NCI-H1694 (cell line): ENCODE measurements around the gene FMNL3.

Experiments
- DNase-seq: peaks from one replicate; lab custom pipeline; 2025; lab: John Stamatoyannopoulos, UW

The FMNL3 gene

DNA sequence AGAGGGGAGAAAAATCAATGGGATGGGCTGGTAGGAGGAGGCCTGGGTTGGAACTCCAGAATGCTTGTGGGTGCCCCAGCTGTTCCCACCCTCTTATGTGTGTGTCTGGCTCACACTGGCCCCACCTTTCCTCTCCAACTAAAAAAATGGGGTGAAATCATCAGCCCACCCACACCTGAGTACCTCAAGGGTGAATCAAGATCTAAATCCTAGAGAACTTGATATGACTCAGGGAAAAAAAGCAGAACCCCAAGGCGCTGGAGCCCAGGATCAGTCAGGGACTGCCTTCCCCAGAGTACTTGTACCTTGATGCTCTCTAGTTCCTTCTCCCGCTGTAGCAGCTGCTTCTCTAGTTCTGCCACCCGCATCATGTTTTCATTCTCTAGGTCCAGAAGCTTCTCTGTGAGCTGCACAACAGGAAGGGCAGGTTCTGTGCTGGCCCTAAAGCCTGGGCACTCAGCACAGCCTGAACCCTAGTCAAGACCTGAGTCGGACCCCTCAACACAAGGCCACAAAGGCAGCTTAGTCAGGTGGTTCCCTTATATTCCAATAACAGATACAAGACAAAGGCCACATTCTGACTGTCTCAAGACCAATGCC lies 54.2 kb downstream of the FMNL3 start:
- DNase-seq = no peak

DNA sequence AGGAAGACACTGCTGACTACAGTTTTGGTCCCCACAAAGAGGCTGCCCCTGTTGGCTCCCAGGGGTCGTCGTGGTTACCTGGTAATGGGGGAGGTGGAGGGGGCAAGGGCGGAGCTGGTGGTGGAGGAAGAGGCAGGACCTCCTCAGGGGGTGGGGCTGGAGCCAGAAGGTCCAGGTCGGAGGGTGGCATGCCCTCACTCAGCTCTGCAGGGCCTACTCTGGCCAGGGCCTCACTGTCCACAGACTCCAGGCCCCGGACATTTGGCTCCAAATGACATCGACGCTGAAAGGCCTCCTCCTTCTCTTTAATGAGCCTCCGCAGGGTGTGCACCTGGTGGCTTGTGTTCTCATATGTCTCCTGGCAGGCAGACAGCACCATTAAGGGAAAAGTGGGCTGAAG lies 55.4 kb downstream of the FMNL3 start:
- peak; percentile 0 for DNase-seq

DNA sequence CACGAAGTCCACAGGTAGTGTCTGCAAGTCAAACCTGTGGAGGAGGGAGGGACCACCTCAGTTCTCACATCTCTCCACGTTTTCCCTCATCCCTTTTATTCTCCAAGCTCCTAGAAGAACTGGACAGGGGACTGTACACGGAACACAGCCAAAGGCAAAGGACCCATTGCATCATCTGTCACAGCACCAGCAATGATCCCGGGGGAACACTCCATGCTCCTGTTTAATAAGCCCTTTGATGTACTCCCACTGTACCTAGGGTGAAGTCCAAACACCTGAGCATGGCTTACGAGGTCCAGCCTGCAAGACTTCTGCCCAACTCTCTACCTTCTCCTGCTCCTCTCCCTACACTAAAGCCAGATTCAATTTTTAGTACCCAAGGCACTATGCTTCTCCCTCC lies 57.3 kb downstream of the FMNL3 start:
- no peak for DNase-seq

DNA sequence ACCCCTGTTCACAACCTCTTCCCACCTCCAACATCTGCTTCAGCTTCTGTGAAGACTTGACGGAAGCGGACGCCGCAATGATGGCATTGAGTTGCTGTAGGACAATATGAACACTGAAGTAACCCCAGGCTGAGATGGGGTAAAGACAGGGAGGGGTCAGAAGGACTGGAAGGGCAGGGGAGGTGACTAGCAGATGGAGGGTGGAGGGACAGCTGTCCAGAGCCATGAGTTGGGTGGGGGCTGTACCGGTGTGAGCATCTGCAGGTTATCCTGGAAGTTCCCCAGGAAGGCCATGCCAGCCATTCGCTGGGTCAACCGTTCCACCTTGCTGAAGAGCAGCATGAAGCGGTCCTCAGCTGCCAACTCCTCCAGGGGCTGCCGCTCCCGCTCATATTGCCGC lies 57.8 kb downstream of the FMNL3 start:
- DNase-seq = no peak

DNA sequence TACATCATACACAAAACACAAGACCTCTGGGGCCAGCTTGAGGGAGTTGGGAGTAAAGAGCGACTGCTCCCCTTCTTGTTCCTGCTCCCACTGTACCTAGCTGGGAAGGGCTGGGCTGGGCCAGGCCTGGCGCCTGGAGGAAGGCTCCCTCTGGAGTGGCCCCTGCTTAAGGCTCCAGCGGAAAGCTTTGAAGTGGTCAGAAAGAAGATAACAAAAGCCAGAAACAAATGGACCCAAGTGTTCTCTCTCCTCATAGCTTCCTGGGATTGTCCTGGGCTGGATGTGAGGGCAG lies 58.5 kb downstream of the FMNL3 start:
- DNase-seq = no peak

DNA sequence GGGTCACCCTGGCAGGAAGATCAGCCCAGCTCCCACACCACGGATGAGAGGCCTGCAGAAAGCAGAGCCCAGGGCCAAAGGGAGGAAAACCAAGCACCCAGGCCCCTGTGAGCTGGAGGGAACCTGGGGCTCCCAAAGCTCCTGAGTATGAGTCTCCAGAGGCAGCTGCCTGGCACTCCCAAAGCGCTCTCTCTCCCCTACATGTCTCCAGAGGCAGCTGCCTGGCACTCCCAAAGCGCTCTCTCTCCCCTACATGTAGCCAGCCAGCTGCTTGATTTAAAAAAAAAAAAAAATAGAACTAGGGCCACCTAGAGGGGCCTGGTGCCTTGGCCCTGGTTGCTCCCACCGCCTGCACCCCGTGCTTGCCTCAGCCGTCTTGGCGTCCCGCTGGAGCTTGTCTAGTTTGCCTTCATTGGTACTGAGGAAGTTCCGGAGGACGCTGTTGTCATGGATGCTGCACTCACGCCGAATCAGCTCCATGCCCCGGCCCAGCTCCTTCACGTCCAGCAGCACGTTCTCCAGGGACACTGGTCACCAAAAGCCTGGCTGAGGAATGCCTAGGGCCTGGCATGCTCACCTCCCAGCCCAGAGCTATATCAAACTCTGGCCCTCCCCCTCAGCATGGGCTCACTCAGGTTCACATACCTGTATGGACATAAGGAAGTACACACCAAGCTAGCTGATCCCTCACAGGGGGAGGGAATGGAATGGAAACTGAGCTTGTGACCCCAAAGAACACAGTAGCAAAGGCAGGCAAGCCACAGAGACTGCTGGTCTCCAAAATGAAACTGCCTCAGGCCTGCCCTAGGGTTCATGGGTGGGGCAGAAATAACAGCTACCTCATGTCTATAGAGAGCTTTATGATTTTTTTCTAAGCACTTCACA lies 59.1 kb downstream of the FMNL3 start:
- DNase-seq = no peak

DNA sequence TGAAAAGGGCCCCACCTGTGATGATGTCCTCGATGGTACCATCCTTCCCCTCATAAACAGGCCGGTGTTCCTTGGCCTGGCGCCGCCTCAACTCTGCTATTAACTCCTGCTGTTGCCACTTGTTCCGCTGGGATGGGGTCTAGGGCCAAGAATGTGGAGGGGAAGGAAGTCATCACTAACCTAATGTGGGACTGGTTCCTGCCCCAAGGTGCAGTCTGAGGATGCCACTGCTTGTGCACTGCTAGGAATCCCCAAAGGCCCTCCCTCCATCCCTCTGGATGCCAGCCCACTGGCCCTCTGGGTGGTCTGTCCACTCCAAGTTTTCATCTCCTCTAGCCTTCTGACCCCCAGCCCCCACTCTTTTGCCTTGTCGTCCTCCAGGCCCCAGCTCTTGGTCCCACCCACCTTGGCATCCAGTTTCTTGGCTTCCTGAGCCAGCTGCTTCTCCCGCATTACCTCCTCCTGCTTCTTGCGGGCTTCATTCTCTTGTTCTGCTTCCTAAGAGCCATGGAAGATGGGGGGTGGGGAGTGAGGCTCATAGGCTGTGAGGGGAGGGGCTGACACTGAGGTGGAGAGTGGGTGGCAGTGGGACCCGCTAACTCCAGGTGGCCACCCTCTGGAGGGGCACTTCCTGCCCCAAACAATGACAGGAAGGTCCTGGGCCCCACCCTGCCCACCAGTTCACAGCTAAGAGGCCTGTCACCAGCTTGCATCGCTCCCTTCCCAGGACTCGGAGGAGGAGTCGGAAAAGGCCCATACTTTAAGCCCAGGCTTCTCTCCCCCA lies 60.1 kb downstream of the FMNL3 start:
- DNase-seq = no peak

DNA sequence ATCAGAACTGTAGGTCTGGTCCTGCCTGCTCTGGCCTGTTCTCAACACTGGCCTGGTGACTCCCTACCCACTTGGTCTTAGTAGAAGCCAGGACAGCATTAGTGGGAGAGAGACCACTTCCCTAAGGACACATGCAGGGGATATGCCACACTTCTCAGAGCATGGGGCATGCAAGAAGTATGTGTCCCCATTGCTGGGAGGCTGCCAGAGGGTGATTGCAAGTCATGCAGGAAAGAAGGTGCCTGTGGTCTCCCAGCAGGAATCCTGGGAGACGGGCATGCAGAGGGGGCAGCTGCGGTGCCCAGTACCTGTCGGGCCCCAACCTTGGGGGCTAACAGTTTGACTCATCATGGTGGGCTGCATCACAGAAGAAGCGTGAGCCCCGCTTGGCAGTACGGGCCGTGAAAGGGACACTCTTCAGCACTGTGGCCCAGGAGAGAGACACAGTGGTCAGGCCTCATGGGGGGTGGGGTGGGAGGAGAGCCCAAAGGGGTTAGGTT lies 60.8 kb downstream of the FMNL3 start:
- DNase-seq = no peak

DNA sequence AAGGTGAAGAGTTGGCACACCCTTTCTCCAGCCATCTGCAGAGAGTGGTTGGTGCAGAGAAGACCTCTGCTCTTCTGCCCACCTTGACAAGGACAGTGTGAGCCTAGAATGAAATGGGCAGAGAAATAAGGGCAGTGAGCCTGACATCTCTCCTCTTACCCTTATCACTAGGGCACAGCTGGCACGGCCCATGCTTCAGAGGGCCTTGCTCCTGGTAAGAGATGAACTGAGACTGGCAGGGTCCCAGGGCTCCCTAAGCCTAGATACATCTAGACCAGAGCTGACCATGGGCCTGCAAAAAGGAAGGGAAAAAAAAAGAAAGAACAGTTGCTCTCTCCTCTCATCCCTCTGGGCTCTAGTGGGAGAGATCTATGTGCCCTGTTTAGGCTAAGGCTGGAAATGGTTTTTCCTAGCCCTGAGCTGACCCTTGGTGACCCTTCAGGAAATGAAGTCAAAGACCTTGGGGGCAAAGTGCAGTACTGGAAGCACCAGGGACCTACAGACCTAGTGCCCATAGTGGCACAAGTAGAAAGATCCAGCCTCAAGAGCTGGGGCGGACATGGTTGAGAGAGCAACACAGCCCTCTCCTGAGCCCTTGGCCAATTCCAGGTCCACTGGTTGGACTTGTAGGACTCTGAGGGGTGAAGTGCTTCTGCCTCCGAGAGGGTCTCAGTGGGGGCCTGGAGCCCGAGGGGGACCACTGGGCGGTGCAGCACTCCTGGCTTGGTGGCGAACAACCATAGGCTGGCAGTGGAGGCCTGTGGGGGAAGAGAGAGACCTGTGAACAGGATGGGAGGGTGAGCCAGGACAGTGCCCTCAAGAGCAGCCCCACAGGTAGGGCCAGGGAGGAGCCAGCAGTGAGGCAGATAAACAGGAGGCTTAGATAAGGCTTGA lies 61.8 kb downstream of the FMNL3 start:
- no peak for DNase-seq

DNA sequence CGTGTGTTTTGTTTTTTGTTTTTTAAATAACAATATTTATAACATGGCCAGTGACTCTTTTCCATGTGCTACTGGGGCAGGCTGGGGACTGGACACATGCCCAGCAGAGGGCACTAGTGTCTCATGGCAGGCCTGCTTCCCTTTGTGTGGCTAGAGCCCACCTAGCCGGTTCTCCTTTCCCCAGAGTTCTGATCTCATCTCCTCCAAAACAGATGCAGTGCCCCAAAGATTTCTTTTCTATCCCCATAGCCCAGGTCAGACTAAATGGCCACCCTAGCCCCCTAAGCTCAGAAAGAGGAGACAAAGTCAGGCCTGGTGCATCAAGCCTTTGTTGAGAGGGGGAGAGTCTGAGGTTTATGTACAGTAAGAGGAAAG lies 62.6 kb downstream of the FMNL3 start:
- peak; percentile 57 for DNase-seq

DNA sequence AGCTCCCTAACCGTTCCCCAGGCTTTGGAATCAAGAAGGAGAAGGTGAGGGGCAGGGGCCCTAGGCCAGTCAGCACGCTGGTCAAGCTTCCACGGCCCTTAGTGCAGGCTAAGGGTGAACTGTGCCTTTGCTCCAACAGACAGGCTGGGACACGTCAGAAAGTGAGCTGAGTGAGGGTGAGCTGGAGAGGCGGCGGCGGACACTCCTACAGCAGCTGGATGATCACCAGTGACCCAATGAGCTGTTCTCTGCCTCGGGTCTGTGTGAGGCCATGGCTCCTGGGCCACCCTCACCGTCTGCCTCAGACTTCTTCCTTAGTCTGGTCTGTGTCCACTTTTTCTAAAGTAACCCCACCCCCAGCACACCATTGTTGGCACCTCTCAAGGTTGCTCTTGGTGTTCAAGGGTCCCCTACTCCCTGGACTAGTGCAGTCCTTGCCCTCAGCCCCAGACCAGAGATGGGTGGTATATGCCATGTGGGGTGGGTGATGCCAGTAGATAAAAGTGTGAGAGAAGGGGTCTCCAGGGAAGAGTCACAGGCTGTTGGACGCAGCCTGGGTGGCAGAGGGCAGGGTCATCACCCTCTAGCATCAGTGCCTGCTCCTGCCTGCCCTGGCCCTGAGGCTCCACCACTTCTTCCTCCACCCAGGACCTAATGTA lies 63.1 kb downstream of the FMNL3 start:
- DNase-seq = no peak

DNA sequence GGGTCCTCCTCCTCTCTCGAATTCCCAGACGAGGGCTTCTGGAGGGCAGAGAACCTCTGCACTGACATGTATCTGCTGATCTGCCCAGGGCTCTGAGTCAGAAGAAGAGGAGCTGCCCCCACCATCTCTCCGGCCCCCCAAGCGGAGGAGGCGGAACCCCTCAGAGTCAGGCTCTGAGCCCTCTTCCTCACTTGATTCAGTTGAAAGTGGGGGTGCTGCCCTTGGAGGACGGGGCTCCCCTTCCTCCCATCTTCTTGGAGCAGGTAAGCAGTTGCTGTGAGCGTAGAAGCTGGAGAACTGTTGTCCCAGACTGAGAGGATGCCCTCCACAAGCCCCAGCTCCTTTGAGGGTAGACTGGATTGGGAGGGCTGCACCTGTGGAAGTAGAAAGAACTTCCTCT lies 64.1 kb downstream of the FMNL3 start:
- no peak for DNase-seq

DNA sequence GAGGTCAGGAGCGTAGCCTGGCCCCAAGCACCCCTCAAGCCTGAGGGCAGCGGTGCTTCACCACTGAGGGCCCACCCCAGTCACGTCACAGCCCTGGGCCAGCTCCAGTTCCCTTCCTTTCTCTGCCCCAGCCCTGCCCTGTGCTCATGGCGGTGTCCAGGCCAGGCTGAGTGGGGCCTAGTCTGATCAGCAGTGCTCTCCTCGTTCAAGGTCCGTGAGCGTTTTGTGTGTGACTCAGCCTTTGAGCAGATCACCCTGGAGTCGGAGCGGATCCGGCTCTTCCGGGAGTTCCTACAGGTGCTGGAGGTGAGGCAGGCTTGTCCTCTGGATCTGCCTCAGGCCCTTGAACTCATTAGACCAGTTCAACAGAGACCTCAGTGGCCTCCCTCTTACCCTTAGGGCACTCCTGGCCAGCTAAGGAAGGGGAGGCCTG lies 64.8 kb downstream of the FMNL3 start:
- no peak for DNase-seq

DNA sequence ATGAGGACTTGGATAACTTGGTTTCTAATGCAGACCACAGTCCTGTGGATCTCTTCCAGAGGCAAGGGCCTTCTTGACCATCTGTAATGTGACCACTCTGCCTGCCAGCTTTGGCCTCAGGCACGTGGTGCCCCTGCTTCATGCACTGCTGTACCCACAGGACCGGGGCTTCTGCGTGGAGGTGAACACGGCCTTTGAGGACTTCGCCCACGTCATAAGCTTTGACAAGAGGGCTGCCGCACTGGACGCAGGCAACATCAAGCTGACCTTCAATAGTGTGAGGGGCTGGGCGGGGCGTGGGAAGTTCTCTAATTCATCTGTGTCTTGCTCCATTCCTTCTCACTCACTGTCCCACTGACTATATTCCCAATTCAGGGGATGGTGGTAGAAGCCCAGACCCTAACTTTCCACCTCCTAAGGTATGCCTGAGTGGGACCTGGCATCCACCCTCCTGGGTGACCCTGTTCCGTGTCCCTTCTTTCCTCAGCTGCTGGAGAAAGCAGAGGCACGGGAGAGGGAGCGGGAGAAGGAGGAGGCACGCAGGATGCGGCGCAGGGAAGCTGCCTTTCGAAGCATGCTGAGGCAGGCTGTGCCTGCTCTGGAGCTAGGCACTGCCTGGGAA lies 65.3 kb downstream of the FMNL3 start:
- DNase-seq = no peak

DNA sequence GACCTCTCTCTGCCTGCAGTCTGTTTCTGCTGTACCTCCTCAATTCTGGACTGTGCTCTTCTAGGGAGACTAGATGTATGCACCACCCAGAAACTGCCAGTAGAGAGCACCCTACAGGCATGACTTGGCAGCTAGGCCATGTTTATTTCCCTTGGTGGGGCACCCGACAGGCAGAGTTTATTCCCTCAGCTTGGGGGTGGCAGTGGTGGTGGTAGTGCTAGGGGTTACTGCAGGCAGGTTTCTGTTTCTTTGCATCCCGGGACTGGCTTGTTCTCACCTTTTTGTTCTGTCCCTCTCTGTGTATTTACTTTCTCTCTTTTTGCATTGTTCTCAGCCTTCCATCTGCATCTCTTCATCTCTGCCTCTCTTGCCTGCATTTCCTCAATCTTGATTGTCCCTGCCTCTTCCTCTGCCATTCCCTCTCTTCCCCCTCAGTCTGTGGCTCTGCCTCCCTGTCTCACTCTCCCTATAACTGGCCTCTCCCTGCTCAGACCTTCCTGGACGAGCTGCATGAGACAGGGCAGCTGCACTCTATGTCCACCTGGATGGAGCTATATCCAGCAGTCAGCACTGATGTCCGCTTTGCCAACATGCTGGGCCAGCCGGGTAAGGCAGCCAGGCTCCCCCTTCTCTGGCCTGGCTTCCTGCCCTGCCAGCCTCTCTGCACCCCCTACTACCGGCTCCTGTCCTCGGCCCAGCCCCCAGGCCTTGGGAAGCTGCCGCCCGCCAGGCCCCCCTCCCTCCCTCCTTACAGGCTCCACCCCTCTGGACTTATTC lies 70.0 kb downstream of the FMNL3 start:
- peak; percentile 40 for DNase-seq

DNA sequence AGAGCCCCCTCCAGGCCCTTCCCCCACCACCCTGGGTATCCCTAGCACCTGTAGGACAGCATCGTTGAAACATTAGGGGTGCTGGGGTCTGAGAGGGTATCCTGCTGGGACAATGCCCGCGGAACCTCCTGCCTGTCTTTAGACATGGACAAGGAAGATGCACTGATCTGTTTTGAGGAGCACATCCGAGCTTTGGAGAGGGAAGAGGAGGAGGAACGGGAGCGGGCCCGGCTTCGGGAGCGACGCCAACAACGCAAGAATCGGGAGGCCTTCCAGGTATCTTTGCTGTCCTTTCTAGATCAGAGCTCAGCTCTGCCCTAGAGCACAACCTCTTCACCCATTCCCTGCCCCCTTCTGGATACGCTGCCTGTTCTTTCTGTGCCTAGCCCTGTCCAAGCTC lies 70.6 kb downstream of the FMNL3 start:
- DNase-seq = no peak

DNA sequence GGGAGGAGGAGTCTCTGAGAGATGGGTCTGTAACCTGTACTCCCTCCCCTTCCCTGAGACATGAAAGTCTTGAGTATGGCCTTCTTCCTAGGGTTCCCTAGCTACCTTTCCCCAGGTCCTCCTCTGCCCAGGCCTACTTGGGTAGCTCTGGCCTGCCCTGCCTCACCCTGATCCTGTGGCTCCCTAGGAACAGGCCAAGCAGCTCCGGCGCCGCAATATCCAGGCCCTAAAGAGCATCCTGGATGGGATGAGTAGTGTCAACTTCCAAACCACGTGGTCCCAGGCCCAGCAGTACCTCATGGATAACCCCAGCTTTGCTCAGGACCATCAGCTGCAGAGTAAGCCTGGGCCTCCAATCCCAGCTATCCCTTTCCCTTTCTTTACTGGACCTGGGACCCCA lies 71.5 kb downstream of the FMNL3 start:
- no peak for DNase-seq

DNA sequence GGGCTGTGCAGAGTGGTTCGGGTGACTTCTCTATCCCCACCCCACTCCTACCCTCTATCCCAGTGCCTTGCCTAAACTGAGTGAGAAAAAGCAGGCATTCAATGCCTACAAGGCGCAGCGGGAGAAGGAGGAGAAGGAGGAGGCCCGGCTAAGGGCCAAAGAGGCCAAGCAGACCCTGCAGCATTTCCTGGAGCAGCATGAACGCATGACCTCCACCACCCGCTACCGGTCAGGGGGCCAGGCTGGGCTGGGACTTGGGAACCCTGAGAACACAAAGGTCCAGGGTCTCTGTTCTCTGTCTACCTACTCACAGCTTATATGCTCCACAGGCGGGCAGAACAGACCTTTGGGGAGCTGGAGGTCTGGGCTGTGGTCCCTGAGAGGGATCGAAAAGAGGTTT lies 72.2 kb downstream of the FMNL3 start:
- DNase-seq = no peak

DNA sequence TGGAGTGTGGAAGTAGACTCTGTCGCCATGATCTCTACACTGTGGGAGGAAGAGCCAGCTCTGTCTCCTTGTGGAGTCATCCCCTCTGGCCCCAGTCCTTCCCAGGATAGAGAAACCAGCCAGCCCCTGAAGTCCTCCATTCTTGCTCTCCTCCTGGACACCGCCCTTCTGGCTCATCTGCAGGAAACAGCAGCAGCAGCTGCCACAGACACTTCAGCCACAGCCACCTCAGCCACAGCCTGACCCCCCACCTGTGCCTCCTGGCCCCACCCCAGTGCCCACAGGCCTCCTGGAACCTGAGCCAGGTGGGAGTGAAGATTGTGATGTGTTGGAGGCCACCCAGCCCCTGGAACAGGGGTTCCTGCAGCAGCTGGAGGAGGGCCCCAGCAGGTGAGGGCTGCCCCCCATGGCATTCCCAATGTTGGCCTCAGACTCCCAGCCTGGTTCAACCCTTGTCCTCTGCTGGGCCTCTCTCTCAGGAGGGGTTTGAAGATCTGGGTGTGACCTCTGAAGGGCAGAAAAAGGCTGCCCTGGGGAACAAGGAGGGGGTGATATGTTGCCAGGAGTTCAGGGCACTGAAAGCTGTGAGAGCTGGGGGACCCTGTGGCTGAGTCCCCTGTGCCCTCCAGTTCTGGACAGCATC lies 73.4 kb downstream of the FMNL3 start:
- DNase-seq = no peak
